Stimulated activated CD8-positive, alpha-beta memory T cell treated with anti-CD3 and anti-CD28 coated beads, Interleukin-15, amount 100 ng/mL, for 24 hours (primary cell): Measurements from ENCODE around the gene AHCY.
"Not testable (repeated sequence)": the region's sequence is repeated elsewhere in the genome, so short reads cannot be mapped to it uniquely, and the experiment has no call there.

Experiments used
- DNase-seq: peaks from one replicate; pipeline ENCODE4 v3.0.0-alpha.2; 2020; ENCODE audit warnings: low read depth

AHCY gene

DNA sequence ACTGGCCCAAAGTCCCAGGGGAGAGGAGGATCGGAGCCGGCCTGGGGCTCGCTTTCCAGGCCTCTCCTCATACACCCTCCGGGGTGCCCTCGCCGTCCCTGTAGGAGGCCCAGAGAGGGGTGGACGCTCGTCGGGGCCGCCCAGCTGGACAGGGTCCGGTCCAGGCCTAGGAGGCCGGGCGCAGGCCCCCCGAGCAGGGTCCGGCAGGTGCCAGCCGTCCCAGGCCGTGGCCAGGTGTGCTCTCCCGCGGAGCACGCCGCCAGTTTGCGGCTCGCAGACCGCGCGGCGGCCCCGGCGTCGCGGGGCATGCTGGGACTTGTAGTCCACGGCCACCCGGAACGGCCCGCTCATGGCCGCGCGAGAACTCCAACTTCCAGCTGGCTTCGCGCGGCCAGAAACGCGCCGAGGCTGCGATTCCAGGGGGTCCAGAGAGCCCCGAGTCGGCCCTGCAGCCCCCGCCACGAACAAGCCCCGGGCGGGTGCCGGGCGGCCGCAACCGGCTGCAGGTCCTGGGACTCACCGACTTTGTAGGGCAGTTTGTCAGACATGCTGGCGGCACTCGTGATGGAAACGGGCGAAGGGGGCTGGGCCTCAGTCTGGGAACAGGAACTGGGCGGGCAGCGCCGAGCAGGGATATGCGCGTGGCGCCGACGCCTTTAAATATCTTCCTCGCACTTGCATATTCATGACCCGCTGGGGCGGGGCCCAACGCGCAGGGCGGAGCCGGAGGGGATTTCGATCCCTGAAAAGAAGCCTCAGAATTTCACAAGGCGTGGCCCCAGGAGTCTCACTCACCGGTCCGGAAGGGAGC, at the start of gene AHCY:
AHCY (minus strand) TSS at position 633 of the 811 bp plus-strand sequence; CDS start at position 548, 85 bp downstream.
- peak; percentile 82 for DNase-seq

- no peak for DNase-seq
Measured at GRCh38 chr20:34350095-34350494, 46.9 kb upstream of the AHCY start.

- DNase-seq = no peak
Measured at GRCh38 chr20:34347571-34347970, 44.4 kb upstream of the AHCY start.

DNA sequence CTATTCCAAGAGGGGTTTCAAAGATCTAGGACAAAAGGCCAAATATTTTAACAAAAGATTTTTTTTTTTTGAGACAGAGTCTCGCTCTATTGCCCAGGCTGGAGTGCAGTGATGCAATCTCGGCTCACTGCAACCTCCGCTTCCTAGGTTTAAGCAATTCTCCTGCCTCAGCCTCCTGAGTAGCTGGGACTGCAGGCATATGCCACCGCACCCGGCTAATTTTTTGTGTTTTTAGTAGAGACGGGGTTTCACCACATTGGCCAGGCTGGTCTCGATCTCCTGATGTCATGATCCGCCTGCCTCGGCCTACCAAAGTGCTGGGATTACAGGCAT, 43.3 kb upstream of the AHCY start:
- DNase-seq = not testable (repeated sequence)

DNA sequence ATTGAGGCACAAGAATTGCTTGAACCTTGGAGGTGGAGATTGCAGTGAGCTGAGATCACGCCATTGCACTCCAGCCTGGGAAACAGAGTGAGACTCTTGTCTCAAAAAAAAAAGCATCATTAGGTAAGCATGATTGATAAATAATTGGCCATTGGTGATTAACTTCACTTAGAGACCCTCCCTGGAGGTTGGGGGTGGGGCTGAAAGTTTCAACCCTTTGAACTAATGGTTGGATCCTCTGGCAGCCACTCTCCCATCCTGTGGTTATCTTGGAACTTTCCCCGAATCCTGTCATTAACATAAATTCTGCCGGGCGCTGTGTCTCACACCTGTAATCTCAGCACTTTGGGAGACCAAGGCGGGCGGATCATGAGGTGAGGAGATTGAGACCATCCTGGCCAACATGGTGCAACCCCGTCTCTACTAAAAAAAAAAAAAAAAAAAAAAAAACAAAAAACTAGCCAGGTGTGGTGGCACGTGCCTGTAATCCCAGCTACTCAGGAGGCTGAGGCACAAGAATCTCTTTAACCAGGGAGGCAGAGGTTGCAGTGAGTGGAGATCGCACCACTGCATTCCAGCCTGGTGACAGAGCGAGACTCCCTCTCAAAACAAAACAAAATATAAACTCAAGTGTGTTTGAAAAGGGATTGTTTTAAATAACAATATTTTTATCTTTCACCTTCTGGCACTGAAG, 42.8 kb upstream of the AHCY start:
- not testable (repeated sequence) for DNase-seq

- no peak for DNase-seq
Measured at GRCh38 chr20:34345402-34345736, 42.2 kb upstream of the AHCY start.

DNA sequence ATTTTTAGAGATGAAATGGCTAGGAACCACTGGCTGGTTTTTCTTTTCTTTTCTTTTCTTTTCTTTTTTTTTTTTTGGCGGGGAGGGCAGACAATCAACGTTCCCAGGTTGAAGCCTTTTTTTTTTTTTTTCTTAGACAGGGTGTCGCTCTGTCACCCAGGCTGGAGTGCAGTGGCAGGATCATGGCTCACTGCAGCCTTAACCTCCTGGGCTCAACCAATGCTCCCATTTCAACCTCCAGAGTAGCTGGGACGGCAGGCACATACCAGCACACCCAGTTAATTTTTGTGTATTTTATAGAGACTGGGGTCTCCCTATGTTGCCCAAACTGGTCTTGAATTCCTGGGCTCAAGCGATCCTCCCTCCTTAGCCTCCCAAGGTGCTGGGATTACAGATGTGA, 41.1 kb upstream of the AHCY start:
- DNase-seq = no peak

DNA sequence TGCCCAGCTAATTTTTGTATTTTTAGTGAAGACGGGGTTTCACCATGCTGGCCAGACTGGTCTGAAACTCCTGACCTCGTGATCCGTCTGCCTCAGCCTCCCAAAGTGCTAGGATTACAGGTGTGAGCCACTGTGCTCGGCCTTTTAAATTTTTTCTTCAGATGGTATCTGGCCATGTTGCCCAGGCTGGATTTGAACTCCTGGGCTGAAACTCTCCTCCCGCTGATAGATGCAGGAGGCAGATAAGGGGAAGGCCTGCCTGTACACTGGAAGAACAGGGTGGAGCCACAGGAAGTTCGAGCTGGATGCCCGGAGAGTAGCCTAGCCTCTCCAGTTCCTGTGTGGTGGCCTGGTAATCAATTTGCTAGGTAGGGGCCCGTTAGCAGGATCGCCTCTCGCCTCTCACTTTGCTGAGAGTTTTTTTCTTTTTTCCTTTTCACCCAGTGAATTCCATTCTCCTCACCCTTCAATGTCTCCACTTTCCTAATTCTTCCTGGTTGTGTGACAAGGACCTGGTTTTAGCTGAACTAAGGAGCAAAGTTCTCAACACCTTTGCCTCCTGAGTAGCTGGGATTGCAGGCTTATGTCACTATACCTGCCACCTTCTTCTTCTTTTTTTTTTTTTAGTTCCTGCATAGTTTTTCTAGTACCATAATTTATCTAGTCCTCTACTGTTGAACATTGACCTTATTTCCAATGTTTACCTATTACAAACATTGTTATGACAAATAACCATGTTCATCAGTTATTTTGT, 40.5 kb upstream of the AHCY start:
- no peak for DNase-seq

DNA sequence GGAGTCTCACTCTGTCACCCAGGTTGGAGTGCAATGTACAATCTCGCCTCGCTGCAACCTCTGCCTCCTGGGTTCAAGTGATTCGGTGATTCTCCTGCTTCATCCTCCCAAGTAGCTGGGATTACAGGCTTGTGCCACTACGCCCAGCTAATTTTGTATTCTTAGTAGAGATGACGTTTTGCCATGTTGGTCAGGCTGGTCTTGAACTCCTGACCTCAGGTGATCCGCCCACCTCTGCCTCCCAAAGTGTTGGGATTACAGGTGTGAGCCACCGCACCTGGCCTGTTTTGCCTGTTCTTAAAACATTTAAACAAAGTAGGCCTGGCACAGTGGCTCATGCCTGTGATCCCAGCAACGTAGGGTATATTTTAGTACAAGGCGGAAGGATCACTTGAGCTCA, 38.0 kb upstream of the AHCY start:
- not testable (repeated sequence) for DNase-seq

- DNase-seq = not testable (repeated sequence)
Measured at GRCh38 chr20:34340726-34341125, 37.6 kb upstream of the AHCY start.

DNA sequence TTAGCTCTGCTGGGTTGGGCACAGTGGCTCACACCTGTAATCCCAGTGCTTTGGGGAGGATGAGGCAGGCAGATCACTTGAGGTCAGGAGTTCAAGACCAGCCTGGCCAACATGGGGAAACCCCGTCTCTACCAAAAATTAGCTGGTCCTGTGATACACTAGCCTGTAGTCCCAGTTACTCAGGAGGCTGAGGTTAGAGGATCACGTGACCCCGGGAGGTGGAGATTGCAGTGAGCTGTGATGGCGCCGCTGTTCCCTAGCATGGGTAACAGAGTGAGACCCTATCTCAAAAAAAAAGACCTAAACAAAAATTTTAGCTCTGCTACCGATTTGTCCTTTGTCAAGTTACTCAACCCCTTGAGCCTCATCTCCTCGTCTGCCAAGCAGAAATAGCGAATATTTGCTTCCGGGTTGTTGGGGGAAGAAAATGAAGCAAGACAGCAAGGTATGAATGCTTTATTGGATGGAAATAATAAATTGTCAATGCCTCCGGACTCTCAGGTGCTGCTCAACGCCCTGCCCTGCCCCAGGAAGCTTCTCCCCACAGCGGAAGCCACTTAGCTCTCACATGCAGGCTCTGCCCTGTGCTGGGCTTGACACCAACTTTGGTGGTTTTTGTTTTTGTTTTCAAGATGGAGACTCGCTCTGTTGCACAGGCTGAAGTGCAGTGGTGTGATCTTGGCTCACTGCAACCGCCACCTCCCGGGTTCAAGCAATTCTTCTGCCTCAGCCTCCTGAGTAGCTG, 35.0 kb upstream of the AHCY start:
- no peak for DNase-seq

DNA sequence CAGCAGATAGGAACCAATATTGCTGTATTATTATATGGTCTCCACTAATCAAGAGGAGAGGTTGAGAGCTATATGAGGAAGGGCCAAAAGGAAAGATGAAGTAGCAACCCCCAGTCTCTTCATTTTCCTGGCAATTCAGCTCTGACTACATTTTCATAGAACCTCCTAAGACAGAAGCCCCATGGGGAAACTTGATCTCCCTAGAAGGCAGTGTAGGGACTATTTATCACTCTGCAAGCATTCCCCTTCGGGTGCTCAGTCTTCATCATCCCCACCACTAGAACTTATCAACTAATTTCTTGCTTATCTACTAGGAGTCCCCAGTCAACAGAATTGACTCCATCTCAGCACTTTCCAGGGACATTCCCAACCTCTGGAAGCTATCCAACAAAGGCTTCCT, 34.4 kb upstream of the AHCY start:
- no peak for DNase-seq

DNA sequence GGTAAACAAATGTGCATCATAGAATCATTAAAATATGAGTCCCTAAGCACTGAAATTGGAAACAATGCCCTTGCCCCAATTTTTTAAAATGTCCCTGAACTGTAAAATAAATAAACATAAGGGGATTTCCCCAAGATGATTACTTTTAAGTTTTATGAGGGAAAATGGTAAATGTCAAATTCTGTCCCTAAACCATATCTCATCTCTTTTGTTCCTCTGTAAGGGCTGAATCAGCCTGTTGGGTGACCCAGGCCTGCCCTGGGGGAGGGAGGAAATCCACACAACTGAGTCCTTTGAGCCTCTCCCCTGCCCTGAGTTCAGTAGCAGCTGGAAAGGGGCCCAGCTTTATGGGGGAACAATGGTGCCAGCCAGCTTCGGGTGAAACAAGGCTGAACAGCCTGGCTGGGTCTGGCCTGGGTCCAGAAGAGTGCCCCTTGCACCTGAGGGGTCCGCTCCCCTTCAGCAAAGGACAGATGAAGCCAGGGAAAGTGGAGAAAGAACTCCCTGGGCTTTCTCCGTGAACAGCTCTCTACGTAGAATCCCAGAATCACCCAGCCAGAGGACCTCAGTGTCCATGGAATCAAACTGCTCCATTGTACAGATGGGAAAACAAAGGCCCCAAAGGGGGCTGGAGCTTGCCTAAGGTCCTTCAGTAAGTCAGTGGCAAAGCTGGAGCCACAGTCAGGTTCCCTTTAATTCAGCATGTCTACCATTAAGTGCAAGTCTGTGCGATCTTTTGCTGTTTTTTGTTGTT, 31.7 kb upstream of the AHCY start:
- no peak for DNase-seq

- DNase-seq = no peak
Measured at GRCh38 chr20:34333786-34334185, 30.6 kb upstream of the AHCY start.

DNA sequence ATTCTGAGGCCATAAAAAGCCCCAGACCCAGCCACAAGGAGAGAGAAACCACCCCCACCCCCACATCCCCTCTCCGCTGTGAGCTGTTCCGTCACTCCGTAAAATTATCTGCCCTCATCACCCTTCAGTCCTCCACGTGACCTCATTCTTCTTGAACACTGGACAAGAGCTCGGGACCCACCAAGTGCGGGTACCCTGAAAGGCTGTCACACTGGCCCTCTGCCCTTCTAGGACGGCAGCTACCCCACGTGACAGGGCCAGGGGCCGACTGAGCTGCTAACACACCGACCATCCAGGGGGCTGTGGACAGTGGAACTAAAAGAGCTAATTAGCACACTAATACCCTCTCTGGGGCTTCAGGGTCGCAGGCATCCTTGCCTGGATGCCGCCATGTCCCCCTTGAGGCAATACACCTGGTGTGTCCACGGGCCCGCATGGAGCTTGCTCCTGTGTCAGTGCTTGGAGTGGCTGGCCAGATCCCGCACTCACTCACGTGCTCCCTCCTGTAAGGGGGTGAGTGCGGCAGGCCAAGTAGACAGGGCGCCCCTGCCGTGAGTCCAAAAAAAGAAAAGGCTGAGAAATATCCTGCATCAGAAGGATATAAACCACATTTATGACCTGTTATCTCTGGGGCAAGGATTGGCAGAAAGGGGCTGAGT, 29.2 kb upstream of the AHCY start:
- no peak for DNase-seq

GRCh38 chr20:34331838-34332237, 28.7 kb upstream of the AHCY start:
- DNase-seq = no peak

- DNase-seq = not testable (repeated sequence)
Measured at GRCh38 chr20:34330861-34331544, 27.8 kb upstream of the AHCY start.

- no peak for DNase-seq
Measured at GRCh38 chr20:34328928-34329677, 25.9 kb upstream of the AHCY start.

DNA sequence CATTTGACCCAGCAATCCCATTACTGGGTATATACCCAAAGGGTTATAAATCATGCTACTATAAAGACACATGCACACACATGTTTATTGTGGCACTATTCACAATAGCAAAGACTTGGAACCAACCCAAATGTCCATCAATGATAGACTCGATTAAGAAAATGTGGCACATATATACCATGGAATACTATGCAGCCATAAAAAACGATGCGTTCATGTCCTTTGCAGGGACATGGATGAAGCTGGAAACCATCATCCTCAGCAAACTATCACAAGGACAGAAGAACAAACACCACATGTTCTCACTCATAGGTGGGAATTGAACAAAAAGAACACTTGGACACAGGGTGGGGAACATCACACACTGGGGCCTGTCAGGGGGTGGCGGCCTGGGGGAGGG, 25.1 kb upstream of the AHCY start:
- not testable (repeated sequence) for DNase-seq

- DNase-seq = no peak
Measured at GRCh38 chr20:34324541-34324940, 21.4 kb upstream of the AHCY start.
